ENCODE measurements around the gene SLC2A9.

Gene SLC2A9

GRCh38 chr4:9940041-9940440 is 81.3 kb downstream of the SLC2A9 start:
- Histone ChIP-seq H4K20me1 (ENCODE audit: low read depth, low read length) (no peaks in the 10 kb centered on the region), H3K4me2 (ENCODE audit: low read depth, low read length, poor library complexity, severe bottlenecking) (no peak overlapping the region)
- TF ChIP-seq EZH2phosphoT487 (conservative IDR thresholded peaks at IDR 0.05; ENCODE audit: low read length), result no peak
- TF ChIP-seq, protein P1, sequence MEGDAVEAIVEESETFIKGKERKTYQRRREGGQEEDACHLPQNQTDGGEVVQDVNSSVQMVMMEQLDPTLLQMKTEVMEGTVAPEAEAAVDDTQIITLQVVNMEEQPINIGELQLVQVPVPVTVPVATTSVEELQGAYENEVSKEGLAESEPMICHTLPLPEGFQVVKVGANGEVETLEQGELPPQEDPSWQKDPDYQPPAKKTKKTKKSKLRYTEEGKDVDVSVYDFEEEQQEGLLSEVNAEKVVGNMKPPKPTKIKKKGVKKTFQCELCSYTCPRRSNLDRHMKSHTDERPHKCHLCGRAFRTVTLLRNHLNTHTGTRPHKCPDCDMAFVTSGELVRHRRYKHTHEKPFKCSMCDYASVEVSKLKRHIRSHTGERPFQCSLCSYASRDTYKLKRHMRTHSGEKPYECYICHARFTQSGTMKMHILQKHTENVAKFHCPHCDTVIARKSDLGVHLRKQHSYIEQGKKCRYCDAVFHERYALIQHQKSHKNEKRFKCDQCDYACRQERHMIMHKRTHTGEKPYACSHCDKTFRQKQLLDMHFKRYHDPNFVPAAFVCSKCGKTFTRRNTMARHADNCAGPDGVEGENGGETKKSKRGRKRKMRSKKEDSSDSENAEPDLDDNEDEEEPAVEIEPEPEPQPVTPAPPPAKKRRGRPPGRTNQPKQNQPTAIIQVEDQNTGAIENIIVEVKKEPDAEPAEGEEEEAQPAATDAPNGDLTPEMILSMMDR (IDR thresholded peaks at IDR 0.05; ENCODE audit: insufficient read depth, low read length, poor library complexity, severe bottlenecking), result no peak

DNA sequence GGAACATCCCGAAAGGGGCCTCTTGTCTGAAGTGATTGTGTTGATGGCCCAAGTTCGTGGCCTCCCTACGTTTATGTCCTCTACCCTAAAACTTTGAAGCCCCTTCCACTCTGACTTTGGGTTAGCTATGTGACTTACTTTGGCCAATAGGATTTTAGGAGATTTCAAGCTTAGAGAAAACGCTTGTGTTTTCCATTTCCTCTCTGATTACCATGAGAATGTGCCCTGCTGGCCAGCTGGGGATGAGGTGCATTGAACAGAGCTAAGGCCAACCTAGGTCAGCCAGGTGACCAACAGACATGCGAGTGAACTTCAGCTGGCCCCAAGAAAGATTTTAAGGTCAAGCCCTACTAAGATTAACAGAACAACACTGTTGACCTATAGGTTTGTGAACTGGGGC is 82.4 kb downstream of the SLC2A9 start:
- H4K20me1 ChIP-seq (ENCODE audit: low read depth, low read length), result no peaks in the 10 kb centered on the region
- TF ChIP-seq EZH2phosphoT487 (conservative IDR thresholded peaks at IDR 0.05; ENCODE audit: low read length), result no peak
- TF ChIP-seq, protein P1 (IDR thresholded peaks at IDR 0.05; ENCODE audit: insufficient read depth, low read length, poor library complexity, severe bottlenecking), result no peak
- H3K9me2 ChIP-seq (replicated peaks; ENCODE audit: insufficient read depth, low read length), result no peaks in the 10 kb centered on the region
- no peak overlapping the region for H3K27ac ChIP-seq (ENCODE audit: low read depth, low read length)
- H3K9ac ChIP-seq (ENCODE audit: low read length), result no peak overlapping the region
- no peaks in the 10 kb centered on the region for H3K36me3 ChIP-seq (ENCODE audit: low read length)
- no peaks in the 10 kb centered on the region for H3K9me3 ChIP-seq (ENCODE audit: insufficient read depth, low read length)
- H3F3A ChIP-seq (ENCODE audit: insufficient read depth), result no peaks in the 10 kb centered on the region
- no peak overlapping the region for H3K4me2 ChIP-seq (ENCODE audit: low read depth, low read length, poor library complexity, severe bottlenecking)
- no peak overlapping the region for H3K4me3 ChIP-seq (ENCODE audit: insufficient read depth, low read length, poor library complexity, severe bottlenecking)
- no peaks in the 10 kb centered on the region for H3K27me3 ChIP-seq (ENCODE audit: low read length)
- H3K79me2 ChIP-seq (ENCODE audit: insufficient read depth, low read length), result no peaks in the 10 kb centered on the region
- H2AFZ ChIP-seq (ENCODE audit: low read depth, low read length, severe bottlenecking), result no peak overlapping the region

More at GRCh38 chr4:9940041-9940440, 81.3 kb downstream of the SLC2A9 start:
- no peak overlapping the region for H3K27ac ChIP-seq (ENCODE audit: low read depth, low read length)
- no peaks in the 10 kb centered on the region for H3F3A ChIP-seq (ENCODE audit: insufficient read depth)
- H3K9me3 ChIP-seq (ENCODE audit: insufficient read depth, low read length), result no peaks in the 10 kb centered on the region
- no peak overlapping the region for H3K4me3 ChIP-seq (ENCODE audit: insufficient read depth, low read length, poor library complexity, severe bottlenecking)
- no peak overlapping the region for H3K9ac ChIP-seq (ENCODE audit: low read length)
- no peaks in the 10 kb centered on the region for H3K79me2 ChIP-seq (ENCODE audit: insufficient read depth, low read length)
- H3K27me3 ChIP-seq (ENCODE audit: low read length), result no peaks in the 10 kb centered on the region
- no peaks in the 10 kb centered on the region for H3K36me3 ChIP-seq (ENCODE audit: low read length)
- H2AFZ ChIP-seq (ENCODE audit: low read depth, low read length, severe bottlenecking), result no peak overlapping the region
- no peaks in the 10 kb centered on the region for H3K9me2 ChIP-seq (replicated peaks; ENCODE audit: insufficient read depth, low read length)

DNA sequence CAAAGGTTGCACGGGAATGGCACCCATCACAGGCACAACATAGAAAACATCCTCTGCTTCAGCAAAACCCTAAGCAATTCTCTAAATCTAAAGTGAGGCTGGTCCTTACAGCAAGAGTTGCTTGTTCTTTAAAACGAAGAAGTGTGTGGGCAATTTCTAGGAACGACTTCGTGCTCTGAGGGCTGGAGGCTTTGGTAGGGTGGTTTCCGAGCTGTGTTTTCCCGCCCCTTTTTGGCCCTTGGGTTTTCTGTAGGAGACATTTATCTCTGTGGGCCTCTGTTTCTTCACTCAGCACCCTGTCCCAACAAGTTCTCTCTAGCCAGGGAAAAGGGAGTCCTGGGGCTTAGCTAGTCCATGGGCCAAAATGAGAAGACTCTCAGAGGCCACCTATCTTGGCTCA is 84.2 kb downstream of the SLC2A9 start:
- Histone ChIP-seq H3K36me3 (ENCODE audit: low read length) (no peaks in the 10 kb centered on the region), H3K4me3 (ENCODE audit: insufficient read depth, low read length, poor library complexity, severe bottlenecking) (no peak overlapping the region)
- no peak for TF ChIP-seq EZH2phosphoT487 (conservative IDR thresholded peaks at IDR 0.05; ENCODE audit: low read length)
- TF ChIP-seq, protein P1 (IDR thresholded peaks at IDR 0.05; ENCODE audit: insufficient read depth, low read length, poor library complexity, severe bottlenecking), result no peak

More for the DNA sequence above, 84.2 kb downstream of the SLC2A9 start:
- Histone ChIP-seq H3F3A (ENCODE audit: insufficient read depth) (no peaks in the 10 kb centered on the region), H3K79me2 (ENCODE audit: insufficient read depth, low read length) (no peaks in the 10 kb centered on the region), H3K27me3 (ENCODE audit: low read length) (no peaks in the 10 kb centered on the region), H3K9me3 (ENCODE audit: insufficient read depth, low read length) (no peaks in the 10 kb centered on the region), H4K20me1 (ENCODE audit: low read depth, low read length) (no peaks in the 10 kb centered on the region), H2AFZ (ENCODE audit: low read depth, low read length, severe bottlenecking) (no peak overlapping the region), H3K9ac (ENCODE audit: low read length) (no peak overlapping the region), H3K4me2 (ENCODE audit: low read depth, low read length, poor library complexity, severe bottlenecking) (no peak overlapping the region), H3K9me2 (replicated peaks; ENCODE audit: insufficient read depth, low read length) (no peaks in the 10 kb centered on the region), H3K27ac (ENCODE audit: low read depth, low read length) (no peak overlapping the region)

All from SU-DHL-6 (cell line).